Measurements from ENCODE around the gene GFRA1.

Gene GFRA1

GRCh38 chr10:116307455-116307854 lies 34.4 kb upstream of the GFRA1 start:
- CTCF ChIA-PET: no interaction called here
- TF ChIP-seq, protein P1, sequence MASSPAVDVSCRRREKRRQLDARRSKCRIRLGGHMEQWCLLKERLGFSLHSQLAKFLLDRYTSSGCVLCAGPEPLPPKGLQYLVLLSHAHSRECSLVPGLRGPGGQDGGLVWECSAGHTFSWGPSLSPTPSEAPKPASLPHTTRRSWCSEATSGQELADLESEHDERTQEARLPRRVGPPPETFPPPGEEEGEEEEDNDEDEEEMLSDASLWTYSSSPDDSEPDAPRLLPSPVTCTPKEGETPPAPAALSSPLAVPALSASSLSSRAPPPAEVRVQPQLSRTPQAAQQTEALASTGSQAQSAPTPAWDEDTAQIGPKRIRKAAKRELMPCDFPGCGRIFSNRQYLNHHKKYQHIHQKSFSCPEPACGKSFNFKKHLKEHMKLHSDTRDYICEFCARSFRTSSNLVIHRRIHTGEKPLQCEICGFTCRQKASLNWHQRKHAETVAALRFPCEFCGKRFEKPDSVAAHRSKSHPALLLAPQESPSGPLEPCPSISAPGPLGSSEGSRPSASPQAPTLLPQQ (tag by site-specific recombination; IDR thresholded peaks at IDR 0.05): no peak
- TF ChIP-seq SP7 (tag by site-specific recombination; IDR thresholded peaks at IDR 0.05) (no peak), ZNF624 (tag by site-specific recombination; IDR thresholded peaks at IDR 0.05) (no peak), ZBTB48 (tag by site-specific recombination; IDR thresholded peaks at IDR 0.05) (no peak), ZNF514 (tag by site-specific recombination; IDR thresholded peaks at IDR 0.05) (no peak), KLF7 (tag by site-specific recombination; IDR thresholded peaks at IDR 0.05; ENCODE audit: borderline replicate concordance) (no peak)
- TF ChIP-seq, protein P2, sequence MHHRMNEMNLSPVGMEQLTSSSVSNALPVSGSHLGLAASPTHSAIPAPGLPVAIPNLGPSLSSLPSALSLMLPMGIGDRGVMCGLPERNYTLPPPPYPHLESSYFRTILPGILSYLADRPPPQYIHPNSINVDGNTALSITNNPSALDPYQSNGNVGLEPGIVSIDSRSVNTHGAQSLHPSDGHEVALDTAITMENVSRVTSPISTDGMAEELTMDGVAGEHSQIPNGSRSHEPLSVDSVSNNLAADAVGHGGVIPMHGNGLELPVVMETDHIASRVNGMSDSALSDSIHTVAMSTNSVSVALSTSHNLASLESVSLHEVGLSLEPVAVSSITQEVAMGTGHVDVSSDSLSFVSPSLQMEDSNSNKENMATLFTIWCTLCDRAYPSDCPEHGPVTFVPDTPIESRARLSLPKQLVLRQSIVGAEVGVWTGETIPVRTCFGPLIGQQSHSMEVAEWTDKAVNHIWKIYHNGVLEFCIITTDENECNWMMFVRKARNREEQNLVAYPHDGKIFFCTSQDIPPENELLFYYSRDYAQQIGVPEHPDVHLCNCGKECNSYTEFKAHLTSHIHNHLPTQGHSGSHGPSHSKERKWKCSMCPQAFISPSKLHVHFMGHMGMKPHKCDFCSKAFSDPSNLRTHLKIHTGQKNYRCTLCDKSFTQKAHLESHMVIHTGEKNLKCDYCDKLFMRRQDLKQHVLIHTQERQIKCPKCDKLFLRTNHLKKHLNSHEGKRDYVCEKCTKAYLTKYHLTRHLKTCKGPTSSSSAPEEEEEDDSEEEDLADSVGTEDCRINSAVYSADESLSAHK (tag by site-specific recombination; IDR thresholded peaks at IDR 0.05): no peak
- TF ChIP-seq, protein P3, sequence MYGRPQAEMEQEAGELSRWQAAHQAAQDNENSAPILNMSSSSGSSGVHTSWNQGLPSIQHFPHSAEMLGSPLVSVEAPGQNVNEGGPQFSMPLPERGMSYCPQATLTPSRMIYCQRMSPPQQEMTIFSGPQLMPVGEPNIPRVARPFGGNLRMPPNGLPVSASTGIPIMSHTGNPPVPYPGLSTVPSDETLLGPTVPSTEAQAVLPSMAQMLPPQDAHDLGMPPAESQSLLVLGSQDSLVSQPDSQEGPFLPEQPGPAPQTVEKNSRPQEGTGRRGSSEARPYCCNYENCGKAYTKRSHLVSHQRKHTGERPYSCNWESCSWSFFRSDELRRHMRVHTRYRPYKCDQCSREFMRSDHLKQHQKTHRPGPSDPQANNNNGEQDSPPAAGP (tag by site-specific recombination; IDR thresholded peaks at IDR 0.05): no peak
- TF ChIP-seq, protein P4, sequence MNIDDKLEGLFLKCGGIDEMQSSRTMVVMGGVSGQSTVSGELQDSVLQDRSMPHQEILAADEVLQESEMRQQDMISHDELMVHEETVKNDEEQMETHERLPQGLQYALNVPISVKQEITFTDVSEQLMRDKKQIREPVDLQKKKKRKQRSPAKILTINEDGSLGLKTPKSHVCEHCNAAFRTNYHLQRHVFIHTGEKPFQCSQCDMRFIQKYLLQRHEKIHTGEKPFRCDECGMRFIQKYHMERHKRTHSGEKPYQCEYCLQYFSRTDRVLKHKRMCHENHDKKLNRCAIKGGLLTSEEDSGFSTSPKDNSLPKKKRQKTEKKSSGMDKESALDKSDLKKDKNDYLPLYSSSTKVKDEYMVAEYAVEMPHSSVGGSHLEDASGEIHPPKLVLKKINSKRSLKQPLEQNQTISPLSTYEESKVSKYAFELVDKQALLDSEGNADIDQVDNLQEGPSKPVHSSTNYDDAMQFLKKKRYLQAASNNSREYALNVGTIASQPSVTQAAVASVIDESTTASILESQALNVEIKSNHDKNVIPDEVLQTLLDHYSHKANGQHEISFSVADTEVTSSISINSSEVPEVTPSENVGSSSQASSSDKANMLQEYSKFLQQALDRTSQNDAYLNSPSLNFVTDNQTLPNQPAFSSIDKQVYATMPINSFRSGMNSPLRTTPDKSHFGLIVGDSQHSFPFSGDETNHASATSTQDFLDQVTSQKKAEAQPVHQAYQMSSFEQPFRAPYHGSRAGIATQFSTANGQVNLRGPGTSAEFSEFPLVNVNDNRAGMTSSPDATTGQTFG (tag by site-specific recombination; IDR thresholded peaks at IDR 0.05; ENCODE audit: borderline replicate concordance): no peak
- H3K4me3 ChIP-seq (ENCODE audit: low read depth, low read length): no peak overlapping the region
- POLR2A ChIA-PET: no interaction called here
- no peaks in the 10 kb centered on the region for H3K36me3 ChIP-seq (ENCODE audit: control insufficient read depth in 2 of 2, insufficient read depth in 1 of 2, low read length in 2 of 2)
- peaks cover 2% of the 10 kb centered on the region; the same call in 1 of the 2 replicates for H3K4me1 ChIP-seq (ENCODE audit: control insufficient read depth, insufficient read depth, low read length)
- H3K27ac ChIP-seq (ENCODE audit: extremely low read depth, low read depth, low read length): no peak overlapping the region
- no peaks in the 10 kb centered on the region for H3K9me3 ChIP-seq (ENCODE audit: control insufficient read depth, insufficient read depth, low read depth, low read length)

- Histone ChIP-seq H3K4me3 (ENCODE audit: low read depth, low read length) (no peak overlapping the region), H3K27ac (ENCODE audit: extremely low read depth, low read depth, low read length) (no peak overlapping the region), H3K4me1 (ENCODE audit: control insufficient read depth, insufficient read depth, low read length) (peaks cover 2% of the 10 kb centered on the region; the same call in 1 of the 2 replicates), H3K36me3 (ENCODE audit: control insufficient read depth in 2 of 2, insufficient read depth in 1 of 2, low read length in 2 of 2) (no peaks in the 10 kb centered on the region), H3K9me3 (ENCODE audit: control insufficient read depth, insufficient read depth, low read depth, low read length) (no peaks in the 10 kb centered on the region)
- POLR2A ChIA-PET: no interaction called here
- CTCF ChIA-PET: no interaction called here
- TF ChIP-seq ZNF514 (tag by site-specific recombination; IDR thresholded peaks at IDR 0.05) (no peak), BCL11B (tag by site-specific recombination; IDR thresholded peaks at IDR 0.05; ENCODE audit: low read depth) (no peak), FEZF1 (tag by site-specific recombination; IDR thresholded peaks at IDR 0.05) (no peak), EGR2 (tag by site-specific recombination; IDR thresholded peaks at IDR 0.05; ENCODE audit: low read depth) (no peak)
- TF ChIP-seq, protein P4 (tag by site-specific recombination; IDR thresholded peaks at IDR 0.05; ENCODE audit: borderline replicate concordance): no peak
Observed at GRCh38 chr10:116306847-116307246, 33.8 kb upstream of the GFRA1 start.

Measured in HEK293 (cell line).